Measurements from ENCODE around the gene RUNDC3A.

DNA sequence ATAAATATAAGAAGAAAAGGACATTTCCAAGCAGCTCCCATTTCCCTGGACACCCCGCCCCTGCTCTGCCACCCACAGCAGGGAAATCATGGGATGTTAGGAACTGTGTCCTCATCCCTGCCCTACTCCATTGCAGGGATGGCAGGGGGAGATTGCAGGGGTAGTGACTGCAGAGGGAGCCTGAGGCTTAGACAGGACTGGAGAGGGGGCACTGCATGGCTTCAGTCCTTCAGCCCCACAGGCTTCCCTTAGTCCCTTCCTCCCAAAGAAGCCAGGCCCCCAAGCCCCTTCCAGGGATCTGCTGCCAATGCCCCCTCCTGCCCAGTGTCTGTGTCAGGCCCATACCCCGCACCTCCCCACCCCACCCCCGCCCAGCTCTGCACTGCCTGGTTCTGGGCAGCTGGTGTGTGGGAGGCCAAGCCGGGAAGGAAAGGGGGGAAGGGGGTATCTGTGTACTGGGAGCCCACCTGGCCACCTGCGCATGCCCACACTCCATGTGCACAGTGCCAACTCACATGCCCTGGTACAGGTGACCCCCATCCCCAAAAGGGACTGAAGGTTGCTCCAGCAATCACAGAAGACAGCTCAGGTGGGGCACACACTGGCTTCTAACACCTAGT is 3.3 kb downstream of the RUNDC3A start:
- TF ChIP-seq EGR1 (IDR thresholded peaks at IDR 0.05) (no peak), YY1 (IDR thresholded peaks at IDR 0.05; ENCODE audit: low read depth) (no peak), NFIC (IDR thresholded peaks at IDR 0.05) (no peak), TEAD4 (IDR thresholded peaks at IDR 0.05) (no peak), RAD21 (IDR thresholded peaks at IDR 0.05; ENCODE audit: low read depth) (no peak), EP300 (IDR thresholded peaks at IDR 0.05; ENCODE audit: borderline replicate concordance) (no peak), TAF1 (IDR thresholded peaks at IDR 0.05; ENCODE audit: low read depth) (no peak), ZBTB7A (IDR thresholded peaks at IDR 0.05; ENCODE audit: low read depth) (no peak), TCF12 (IDR thresholded peaks at IDR 0.05; ENCODE audit: low read depth) (no peak), CEBPB (IDR thresholded peaks at IDR 0.05) (no peak)
- TF ChIP-seq, protein P1, sequence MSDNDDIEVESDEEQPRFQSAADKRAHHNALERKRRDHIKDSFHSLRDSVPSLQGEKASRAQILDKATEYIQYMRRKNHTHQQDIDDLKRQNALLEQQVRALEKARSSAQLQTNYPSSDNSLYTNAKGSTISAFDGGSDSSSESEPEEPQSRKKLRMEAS (IDR thresholded peaks at IDR 0.05), result no peak

Data from Ishikawa (cell line).